ENCODE measurements around the gene TMEM151B. TPM values are rescaled to one million over a fixed set of nuclear protein-coding genes. Genes with fewer than 3 reads are reported as not detected.

Gene TMEM151B
- total and polyA plus RNA-seq, 2 of the 13 experiments (the other 11 are each of a cell fraction or from before 2014, with no cell fraction given) = not detected

GRCh38 chr6:44306710-44307109 lies 36.5 kb downstream of the TMEM151B start:
- Histone ChIP-seq H3K4me3 (replicated peaks in 1 of 3; ENCODE audit: insufficient read depth in 1 of 3, low read depth in 2 of 3, low read length in 3 of 3) (no peak overlapping the region), H3K4me2 (ENCODE audit: low read depth, low read length) (no peak overlapping the region), H3K9ac (ENCODE audit: insufficient read depth, low read depth, low read length) (no peak overlapping the region), H3K27me3 (ENCODE audit: control insufficient read depth in 1 of 2, insufficient read depth in 2 of 2, low read length in 2 of 2) (no peaks in the 10 kb centered on the region), H4K20me1 (ENCODE audit: insufficient read depth, low read length) (no peaks in the 10 kb centered on the region), H3K4me1 (ENCODE audit: insufficient read depth, low read length) (peaks cover 4% of the 10 kb centered on the region), H3K36me3 (replicated peaks in 1 of 2; ENCODE audit: control insufficient read depth in 1 of 2, insufficient read depth in 2 of 2, low read length in 2 of 2) (peaks cover 62 to 91% of the 10 kb centered on the region in 2 experiments), H3K79me2 (ENCODE audit: insufficient read depth, low read length) (peaks cover 3% of the 10 kb centered on the region), H3K27ac (ENCODE audit: extremely low read length, insufficient read depth, low read length) (no peak overlapping the region), H3K9me3 (ENCODE audit: low read length) (no peaks in the 10 kb centered on the region), H2AFZ (ENCODE audit: low read length) (no peak overlapping the region)
- ATAC-seq (no peak), FAIRE-seq (no peak), DNase-seq (ENCODE audit: low spot score) (no peak)
- no peak for TF ChIP-seq ZNF160 (CRISPR knock-in tag; IDR thresholded peaks at IDR 0.05)
- no peak for TF ChIP-seq SMARCE1 (IDR thresholded peaks at IDR 0.05; ENCODE audit: borderline replicate concordance)
- TF ChIP-seq ZNF749 (CRISPR knock-in tag; IDR thresholded peaks at IDR 0.05; ENCODE audit: borderline replicate concordance) = no peak
- in situ Hi-C loops (cut with HindIII; ENCODE audit: extremely low pct_ligation_motif_present, low pct_unique_long_range_greater_than_20kb) (no loop called here), intact Hi-C loops (cut with micrococcal nuclease; ENCODE audit: unreplicated experiment) (no loop called here)
- ChIA-PET POLR2A (no interaction called here), CTCF (ENCODE audit: low intra/inter-chr PET ratio, low total read pairs) (no interaction called here)
- 94% methylated on average over 8 of the region's 8 CpGs for WGBS (ENCODE audit: low lambda C conversion rate)
- BruUV-seq (replicated peaks) = no TSS peak

GRCh38 chr6:44307217-44307616 lies 37.0 kb downstream of the TMEM151B start:
- no peak overlapping the region for H3K27ac ChIP-seq (ENCODE audit: extremely low read length, insufficient read depth, low read length)
- no peak for TF ChIP-seq DR1 (CRISPR knock-in tag; IDR thresholded peaks at IDR 0.05)
- peak; percentile 56 for TF ChIP-seq AGO2 (optimal IDR thresholded peaks at IDR 0.05; ENCODE audit: low read depth, low read length)
- intact Hi-C loops (cut with micrococcal nuclease; ENCODE audit: unreplicated experiment) = no loop called here
- no peaks in the 10 kb centered on the region for H4K20me1 ChIP-seq (ENCODE audit: insufficient read depth, low read length)
- H3K9ac ChIP-seq (ENCODE audit: insufficient read depth, low read depth, low read length) = no peak overlapping the region
- WGBS (ENCODE audit: low lambda C conversion rate) = 99% methylated on average over 10 of the region's 10 CpGs
- H2AFZ ChIP-seq (ENCODE audit: low read length) = no peak overlapping the region
- FAIRE-seq (no peak), DNase-seq (ENCODE audit: low spot score) (no peak), ATAC-seq (no peak)
- no TSS peak for BruUV-seq (replicated peaks)
- in situ Hi-C loops (cut with HindIII; ENCODE audit: extremely low pct_ligation_motif_present, low pct_unique_long_range_greater_than_20kb) = no loop called here
- H3K27me3 ChIP-seq (ENCODE audit: control insufficient read depth in 1 of 2, insufficient read depth in 2 of 2, low read length in 2 of 2) = no peaks in the 10 kb centered on the region; a peak in 1 of 5 replicates
- peaks cover 57 to 90% of the 10 kb centered on the region in 2 experiments for H3K36me3 ChIP-seq (replicated peaks in 1 of 2; ENCODE audit: control insufficient read depth in 1 of 2, insufficient read depth in 2 of 2, low read length in 2 of 2)
- H3K4me3 ChIP-seq (replicated peaks in 1 of 3; ENCODE audit: insufficient read depth in 1 of 3, low read depth in 2 of 3, low read length in 3 of 3) = no peak overlapping the region
- H3K4me1 ChIP-seq (ENCODE audit: insufficient read depth, low read length) = peaks cover 9% of the 10 kb centered on the region
- ChIA-PET CTCF (ENCODE audit: low intra/inter-chr PET ratio, low total read pairs) (no interaction called here), POLR2A (no interaction called here)
- H3K79me2 ChIP-seq (ENCODE audit: insufficient read depth, low read length) = peaks cover 8% of the 10 kb centered on the region
- H3K4me2 ChIP-seq (ENCODE audit: low read depth, low read length) = no peak overlapping the region
- no peaks in the 10 kb centered on the region for H3K9me3 ChIP-seq (ENCODE audit: low read length)

All from HepG2 (cell line).